Measurements from ENCODE around the gene ZSWIM8.

- no peak for TF ChIP-seq POLR2A (IDR thresholded peaks at IDR 0.05; ENCODE audit: low read depth, low read length)
- TF ChIP-seq POLR2AphosphoS5 (IDR thresholded peaks at IDR 0.05; ENCODE audit: low read depth, low read length), result no peak
Measured at GRCh38 chr10:73838827-73839226, 53.4 kb downstream of the ZSWIM8 start.

Data from GM12891 (cell line).